HUDEP-2 (cell line): ENCODE results near the gene RBBP4.

Source experiments
- DNase-seq, 76 experiments: peaks; one replicate each; lab custom pipeline; 2025; ENCODE audit not compliant: unreplicated experiment in 76 of 76; lab: John Stamatoyannopoulos, UW

The RBBP4 gene

DNA sequence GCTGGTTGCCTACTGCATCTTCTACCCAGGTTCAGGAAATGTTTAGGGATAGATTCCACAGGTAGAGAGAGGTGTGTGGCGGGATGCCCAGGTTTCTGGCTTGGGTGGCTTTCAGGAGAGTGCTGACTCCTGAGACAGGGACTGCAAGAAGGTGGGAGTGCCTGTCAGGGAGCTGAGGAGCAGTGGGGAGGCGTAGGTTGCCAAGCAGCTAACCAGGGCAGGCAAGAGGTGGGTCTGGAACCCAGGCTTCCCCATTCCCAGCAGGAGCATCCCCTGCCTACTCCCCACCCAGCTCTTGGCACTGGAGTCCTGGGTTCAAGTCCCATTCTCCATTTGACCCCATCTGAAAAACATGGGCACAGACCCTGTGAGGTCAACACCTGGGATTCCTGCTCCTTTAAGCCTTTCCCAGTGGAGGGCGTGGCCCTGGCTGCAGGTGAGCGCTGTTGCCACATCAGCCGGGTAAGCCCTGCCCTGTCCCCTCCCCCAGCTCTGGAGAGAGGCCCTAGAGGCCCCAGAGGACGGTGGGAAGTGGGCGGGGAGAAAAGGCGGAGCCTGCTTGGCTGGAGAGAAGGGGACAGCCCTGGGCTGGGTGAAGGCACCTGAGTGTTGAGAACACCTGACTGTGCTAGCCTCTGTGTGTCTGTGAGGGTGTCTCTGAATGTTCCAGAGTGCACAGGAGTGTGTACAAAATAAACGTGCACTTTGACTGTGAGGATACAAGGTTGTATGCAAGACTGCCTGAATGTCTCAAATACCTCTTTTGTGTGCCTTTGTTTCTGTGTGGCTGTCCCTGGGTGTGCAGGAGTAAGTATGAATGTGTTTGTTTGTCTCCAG is 65.5 kb downstream of the RBBP4 start:
- DNase-seq, result peak in 67 of 76 experiments; percentile 8 to 80 (median 53)

DNA sequence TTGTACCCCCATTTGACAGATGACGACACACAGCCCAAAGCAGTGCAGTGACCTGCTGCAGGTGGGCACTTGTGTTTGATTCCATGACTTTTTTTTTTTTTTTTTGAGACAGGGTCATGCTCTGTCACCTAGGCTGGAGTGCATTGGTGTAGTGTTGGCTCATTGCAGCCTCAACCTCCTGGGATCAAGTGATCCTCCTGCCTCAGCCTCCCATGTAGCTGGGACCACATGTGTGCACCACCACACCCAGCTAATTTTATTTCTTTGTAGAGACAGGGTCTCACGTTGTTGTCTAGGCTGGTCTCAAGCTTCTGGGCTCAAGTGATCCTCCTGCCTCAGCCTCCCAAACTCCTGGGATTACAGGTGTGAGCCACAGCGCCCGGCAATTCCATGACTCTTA is 66.5 kb downstream of the RBBP4 start:
- no peak for DNase-seq

DNA sequence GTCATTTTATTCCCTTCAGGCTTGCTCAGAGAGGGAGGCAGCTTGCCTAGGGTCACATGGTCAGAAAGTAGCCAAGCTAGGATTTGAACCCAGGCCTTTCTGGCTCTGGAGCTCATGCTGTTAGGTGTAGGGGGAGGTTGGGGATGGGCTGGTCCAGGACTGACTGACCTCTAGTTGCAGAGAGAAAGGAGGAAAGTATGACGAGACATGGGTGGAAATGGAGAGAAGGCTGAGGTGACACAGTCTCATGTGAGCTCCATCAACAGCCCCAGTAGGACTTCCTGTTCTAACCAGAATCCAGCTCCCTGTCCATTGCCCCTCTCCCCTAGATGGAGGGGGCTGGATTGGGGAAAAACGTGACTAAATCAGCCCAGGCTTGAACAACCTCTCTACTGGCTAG is 67.0 kb downstream of the RBBP4 start:
- no peak for DNase-seq

DNA sequence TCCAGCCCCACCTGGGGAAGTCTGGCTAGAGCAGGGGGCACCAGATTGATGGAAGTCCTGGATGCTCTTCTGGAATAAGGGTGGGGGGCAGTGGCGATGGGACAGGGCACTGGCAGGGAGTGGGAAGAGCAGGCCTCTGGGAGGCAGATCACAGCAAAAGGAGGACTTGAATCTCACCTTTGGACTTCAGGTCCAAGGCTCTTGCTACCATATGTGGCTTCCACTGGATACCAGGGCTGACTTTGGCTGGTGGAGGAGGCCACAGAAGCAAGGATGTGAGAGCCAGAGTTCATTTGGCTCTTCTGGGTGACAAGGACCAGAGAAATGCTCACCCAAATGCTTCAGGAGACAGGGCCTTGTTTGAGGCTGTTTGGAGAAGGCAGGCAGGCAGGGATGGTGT is 67.5 kb downstream of the RBBP4 start:
- DNase-seq, result no peak

DNA sequence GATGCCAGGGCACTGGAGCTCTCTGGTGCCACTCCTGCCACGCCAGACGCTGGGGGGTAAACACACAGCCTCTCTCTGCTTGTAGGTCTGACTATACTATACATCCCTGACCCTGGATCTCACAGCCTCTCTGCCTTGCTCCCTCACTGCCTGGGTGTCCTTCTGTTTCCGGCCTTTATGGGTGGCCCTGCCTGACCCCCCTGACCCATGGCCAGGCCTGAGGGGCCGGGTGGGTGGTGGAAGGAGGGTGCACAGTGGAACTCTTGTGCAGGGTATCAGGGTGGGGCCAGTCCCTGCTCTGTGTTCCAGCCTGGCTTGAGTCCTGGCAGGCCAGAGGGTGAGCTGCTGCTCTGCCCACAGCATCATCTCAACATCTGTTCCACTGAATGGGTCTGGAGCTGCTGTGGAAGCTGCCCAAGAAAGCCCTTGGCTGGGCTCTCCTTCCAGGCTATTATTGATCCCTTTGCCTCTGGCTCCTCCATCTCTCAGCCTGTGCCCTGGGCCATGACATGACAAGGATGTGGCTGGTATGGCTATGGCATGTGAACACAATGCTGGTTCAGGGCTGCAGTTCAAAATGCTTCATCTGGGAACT is 68.8 kb downstream of the RBBP4 start:
- DNase-seq, result no peak

DNA sequence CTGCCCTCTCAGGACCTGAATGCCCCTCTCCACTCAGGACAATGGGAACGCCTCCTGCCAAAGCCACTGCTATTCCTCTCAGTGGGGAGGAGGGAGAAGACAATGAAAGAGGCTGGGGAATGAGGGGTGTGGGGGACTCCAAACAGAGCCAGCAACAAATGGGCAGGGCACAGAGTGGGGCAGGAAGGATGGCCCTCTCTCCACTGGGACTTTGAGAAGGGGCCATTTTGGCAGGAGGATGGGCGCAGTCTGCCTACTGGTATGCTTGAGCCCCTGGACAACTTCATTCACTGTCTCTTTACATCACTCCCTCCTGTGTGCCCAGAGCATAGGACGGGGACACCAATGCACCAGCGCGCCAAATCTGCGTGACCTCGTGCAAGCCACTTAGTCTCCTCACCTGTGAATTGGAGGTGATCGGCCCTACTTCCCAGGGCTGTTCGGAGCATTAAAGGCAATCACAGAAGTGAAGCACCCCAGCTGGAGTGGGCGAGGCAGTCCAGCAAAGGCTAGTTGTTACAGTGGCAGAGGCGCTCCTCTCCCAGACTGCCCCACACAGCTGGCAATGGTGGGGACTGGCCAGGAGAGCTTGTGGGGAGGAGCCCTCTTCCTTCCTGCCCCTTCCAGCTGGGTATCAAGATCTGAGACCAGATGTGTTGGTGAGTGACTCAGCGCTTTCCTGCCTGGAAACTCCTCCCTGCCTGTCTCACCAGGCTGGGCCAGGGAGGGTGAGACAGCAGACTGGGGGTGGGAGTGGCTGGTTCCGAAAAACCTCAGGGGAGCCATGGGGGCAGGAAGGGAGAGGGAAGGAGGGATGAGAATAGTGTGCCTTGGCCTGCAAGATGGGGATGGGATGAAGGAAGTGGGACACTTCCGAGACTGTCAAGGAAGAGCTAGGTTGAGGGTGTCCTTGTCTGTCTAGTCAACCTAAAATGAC is 73.9 kb downstream of the RBBP4 start:
- DNase-seq, result peak in 75 of 76 experiments; percentile 28 to 93 (median 80)

DNA sequence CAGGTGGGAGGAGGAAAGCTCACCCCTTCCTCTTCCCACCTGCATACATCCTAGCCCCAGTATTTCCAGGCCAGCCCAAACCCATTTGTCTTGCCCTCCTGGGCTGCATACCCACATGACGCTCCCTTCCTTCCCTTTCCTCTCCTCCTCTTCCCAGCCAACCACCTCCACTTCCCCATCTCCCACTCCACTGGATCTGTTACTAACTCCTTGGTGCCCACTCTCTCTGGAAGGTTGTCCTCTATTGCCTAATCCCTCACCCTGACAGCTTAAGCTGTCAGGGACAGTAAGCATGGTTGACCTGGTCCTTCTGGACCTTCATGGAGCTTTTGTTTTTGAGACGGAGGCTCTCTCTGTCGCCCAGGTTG is 74.6 kb downstream of the RBBP4 start:
- DNase-seq, result no peak

DNA sequence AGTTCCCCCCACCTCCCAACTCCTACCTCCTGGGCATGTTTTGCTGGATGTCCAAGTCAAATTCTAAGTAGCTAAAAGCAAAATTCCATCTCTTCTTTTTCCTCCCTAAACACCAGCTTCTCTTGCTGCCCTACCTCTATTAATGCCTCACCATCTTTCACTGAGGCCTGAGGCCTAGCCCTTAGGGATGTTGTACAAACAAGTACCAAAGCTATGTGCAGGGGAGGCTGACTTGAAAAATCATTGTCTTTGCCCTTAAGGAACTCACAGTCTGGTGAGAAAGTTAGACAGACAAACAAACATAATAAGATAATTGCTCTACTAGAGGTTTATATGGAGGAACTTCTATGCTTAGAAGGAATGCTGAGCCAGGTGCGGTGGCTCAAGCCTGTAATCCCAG is 76.9 kb downstream of the RBBP4 start:
- no peak for DNase-seq

DNA sequence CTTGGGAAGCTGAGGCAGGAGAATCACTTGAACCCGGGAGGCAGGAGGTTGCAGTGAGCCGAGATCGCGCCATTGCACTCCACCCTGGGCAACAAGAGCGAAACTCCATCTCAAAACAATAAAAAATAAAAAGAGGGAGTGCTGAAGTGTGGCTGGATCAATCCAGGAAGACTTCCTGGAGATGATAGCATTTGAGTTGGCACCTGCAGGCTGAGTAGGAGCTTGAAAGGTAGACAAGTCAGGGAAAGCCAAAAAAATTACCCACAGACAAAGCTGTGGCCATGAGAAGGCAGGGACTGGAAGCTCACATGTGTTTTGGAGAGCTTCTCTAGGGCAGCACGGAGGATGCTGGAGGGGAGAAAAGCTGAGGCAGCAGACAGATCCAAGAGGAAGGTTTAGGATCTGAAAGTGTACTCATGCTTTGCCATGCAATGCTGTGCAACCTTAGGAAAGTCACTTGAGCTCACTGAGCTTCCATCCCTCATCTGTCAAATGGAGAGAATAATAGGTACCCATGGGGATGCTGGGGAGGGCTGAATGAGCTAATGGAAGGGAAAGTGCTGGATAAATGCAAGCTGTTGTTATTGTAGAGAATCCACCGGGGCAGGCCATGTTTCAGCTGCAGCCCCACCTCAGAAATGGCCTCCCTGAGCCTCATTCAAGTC is 77.5 kb downstream of the RBBP4 start:
- DNase-seq, result no peak

DNA sequence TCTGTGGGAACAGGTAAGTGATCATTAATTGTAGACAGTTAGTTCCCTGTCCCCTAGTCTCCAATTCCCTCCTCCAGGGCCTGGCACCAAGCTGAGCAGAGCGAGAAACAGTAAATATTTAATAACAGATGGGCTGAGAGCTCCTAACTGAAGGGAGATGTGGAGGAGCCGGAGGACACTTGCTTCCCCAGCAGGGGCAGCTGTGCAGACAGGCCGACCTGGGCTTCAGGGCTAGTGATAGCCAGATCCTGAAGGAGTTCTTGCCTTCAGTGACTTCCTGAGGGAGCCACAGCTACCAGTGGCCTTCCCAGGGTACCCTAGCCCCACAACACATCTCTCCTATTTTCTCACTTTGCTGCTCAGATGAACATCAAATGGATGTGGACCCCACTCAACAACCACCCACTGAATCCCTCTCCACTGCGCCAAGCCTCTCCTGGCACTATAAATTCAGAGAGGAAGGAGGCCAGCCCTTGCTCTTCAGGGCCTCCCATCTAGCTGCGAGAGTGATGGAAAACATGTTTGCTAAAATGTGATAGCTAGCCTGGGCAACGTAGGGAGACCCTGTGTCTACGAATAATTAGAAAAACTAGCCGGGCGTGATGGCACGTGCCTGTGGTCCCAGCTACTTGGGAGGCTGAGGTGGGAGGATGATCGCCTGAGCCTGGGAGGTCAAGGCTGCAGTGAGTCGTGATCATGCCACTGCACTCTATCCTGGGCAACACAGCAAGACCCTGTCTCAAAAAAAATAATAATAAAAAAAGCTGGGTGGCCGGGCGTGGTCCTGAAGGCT is 78.4 kb downstream of the RBBP4 start:
- DNase-seq, result no peak

DNA sequence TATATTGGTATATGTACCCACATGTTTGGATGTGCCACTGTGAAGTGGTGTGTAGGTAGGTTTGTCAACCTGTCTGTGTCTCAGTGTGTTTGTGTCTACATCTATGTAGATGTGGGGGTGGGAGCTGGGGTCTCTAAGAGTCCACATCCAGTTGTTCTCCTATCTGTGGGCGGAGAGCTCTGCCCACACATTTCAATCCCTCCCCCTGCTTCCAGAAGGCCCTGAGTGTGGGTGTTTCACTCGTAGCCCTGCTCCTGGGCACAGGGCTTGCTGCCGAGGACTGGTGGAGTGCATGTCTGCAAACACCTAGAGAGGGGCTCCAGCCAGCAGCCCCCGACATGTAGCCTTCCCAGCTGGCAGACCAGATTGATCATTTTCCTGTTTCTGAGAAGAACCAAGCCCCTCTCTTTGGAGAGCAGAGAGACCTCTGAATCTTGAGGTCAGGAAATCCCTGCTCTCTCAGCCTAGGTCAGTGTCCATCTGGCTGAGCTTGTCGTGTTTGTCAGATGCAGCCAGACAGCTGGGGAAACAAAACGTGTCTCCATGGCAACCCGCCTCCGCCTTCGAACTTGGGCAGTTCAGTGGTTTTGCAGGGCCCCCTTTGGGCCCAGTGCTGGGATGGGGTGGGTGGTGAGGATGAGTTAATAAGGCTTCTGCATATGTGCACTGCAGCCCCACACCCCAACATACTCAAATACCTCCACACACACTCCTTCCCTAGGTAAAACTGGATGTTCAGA is 82.7 kb downstream of the RBBP4 start:
- DNase-seq, result peak in 1 of 76 experiments; percentile 29
